Measurements from ENCODE around the gene ELL2. TPM values are rescaled to one million over a fixed set of nuclear protein-coding genes. Genes with fewer than 3 reads are reported as not detected.
A peak's percentile ranks its signal among the peaks of the same experiment; 100 is the strongest.
"Not testable (repeated sequence)": the region's sequence is repeated elsewhere in the genome, so short reads cannot be mapped to it uniquely, and the experiment has no call there.

Gene ELL2
- total RNA-seq, 1 donor from 2014 or later, result 118 TPM

- Histone ChIP-seq H2AFZ (ENCODE audit: low read depth, low read length) (no peak overlapping the region), H3K4me1 (ENCODE audit: insufficient read depth, low read length) (peaks cover 3% of the 10 kb centered on the region), H3K36me3 (ENCODE audit: insufficient read depth, low read length) (no peaks in the 10 kb centered on the region), H3K9ac (ENCODE audit: low read length) (no peak overlapping the region), H3K27me3 (ENCODE audit: insufficient read depth, low read length) (no peaks in the 10 kb centered on the region), H3K27ac (ENCODE audit: low read depth, low read length) (no peak overlapping the region), H3K79me2 (ENCODE audit: insufficient read depth, low read length) (no peaks in the 10 kb centered on the region), H3K4me3 (ENCODE audit: insufficient read depth, low read depth, low read length) (no peak overlapping the region), H3K4me2 (ENCODE audit: low read length) (no peak overlapping the region), H3K9me3 (ENCODE audit: insufficient read depth, low read depth, low read length) (no peaks in the 10 kb centered on the region), H4K20me1 (ENCODE audit: insufficient read depth, low read length) (no peaks in the 10 kb centered on the region)
- peaks cover 3% of the 10 kb centered on the region for H3K4me1 Mint-ChIP-seq (ENCODE audit: low read depth, unreplicated experiment)
- H3K4me3 Mint-ChIP-seq (ENCODE audit: unreplicated experiment), result no peak overlapping the region
- no peaks in the 10 kb centered on the region for H3K36me3 Mint-ChIP-seq (ENCODE audit: low read depth, unreplicated experiment)
- peaks cover 5% of the 10 kb centered on the region for H3K9me3 Mint-ChIP-seq (ENCODE audit: unreplicated experiment)
- DNase-seq (ENCODE audit: low read depth), result no peak
- TF ChIP-seq CTCF (IDR thresholded peaks at IDR 0.05; ENCODE audit: insufficient read depth, low read depth, low read length), result no peak
- TF ChIP-seq EZH2 (IDR thresholded peaks at IDR 0.05; ENCODE audit: insufficient read depth, low read length), result no peak
- FAIRE-seq, result no peak
- peaks cover 2% of the 10 kb centered on the region for H3K27me3 Mint-ChIP-seq (ENCODE audit: low read depth, unreplicated experiment)
- no peak overlapping the region for H3K27ac Mint-ChIP-seq (ENCODE audit: unreplicated experiment)
Observed at GRCh38 chr5:95837492-95837891, 124.2 kb downstream of the ELL2 start.

- not testable (repeated sequence) for H3K4me1 Mint-ChIP-seq (ENCODE audit: low read depth, unreplicated experiment); H3K9me3 Mint-ChIP-seq (ENCODE audit: unreplicated experiment)
- peak overlapping the region; percentile 21 for H3K4me3 Mint-ChIP-seq (ENCODE audit: unreplicated experiment)
Observed at GRCh38 chr5:95836971-95837370, 124.7 kb downstream of the ELL2 start.

GRCh38 chr5:95836544-95836943 lies 125.1 kb downstream of the ELL2 start:
- no peaks in the 10 kb centered on the region for H3K36me3 Mint-ChIP-seq (ENCODE audit: low read depth, unreplicated experiment)
- H3K9me3 ChIP-seq (ENCODE audit: insufficient read depth, low read depth, low read length), result no peaks in the 10 kb centered on the region
- DNase-seq (ENCODE audit: low read depth) (no peak), FAIRE-seq (peak; percentile 58)
- peaks cover 5% of the 10 kb centered on the region for H3K9me3 Mint-ChIP-seq (ENCODE audit: unreplicated experiment)
- no peaks in the 10 kb centered on the region for H3K79me2 ChIP-seq (ENCODE audit: insufficient read depth, low read length)
- H4K20me1 ChIP-seq (ENCODE audit: insufficient read depth, low read length), result no peaks in the 10 kb centered on the region
- peaks cover 3% of the 10 kb centered on the region for H3K4me1 ChIP-seq (ENCODE audit: insufficient read depth, low read length)
- H2AFZ ChIP-seq (ENCODE audit: low read depth, low read length), result no peak overlapping the region
- no peaks in the 10 kb centered on the region for H3K36me3 ChIP-seq (ENCODE audit: insufficient read depth, low read length)
- no peak overlapping the region for H3K4me2 ChIP-seq (ENCODE audit: low read length)
- peaks cover 3% of the 10 kb centered on the region for H3K4me1 Mint-ChIP-seq (ENCODE audit: low read depth, unreplicated experiment)
- no peak overlapping the region for H3K4me3 ChIP-seq (ENCODE audit: insufficient read depth, low read depth, low read length)
- H3K27me3 Mint-ChIP-seq (ENCODE audit: low read depth, unreplicated experiment), result peaks cover 2% of the 10 kb centered on the region
- H3K27me3 ChIP-seq (ENCODE audit: insufficient read depth, low read length), result no peaks in the 10 kb centered on the region
- peak overlapping the region; percentile 21 for H3K4me3 Mint-ChIP-seq (ENCODE audit: unreplicated experiment)
- H3K9ac ChIP-seq (ENCODE audit: low read length), result no peak overlapping the region
- TF ChIP-seq CTCF (IDR thresholded peaks at IDR 0.05; ENCODE audit: insufficient read depth, low read depth, low read length), result no peak
- no peak for TF ChIP-seq EZH2 (IDR thresholded peaks at IDR 0.05; ENCODE audit: insufficient read depth, low read length)
- H3K27ac Mint-ChIP-seq (ENCODE audit: unreplicated experiment), result peak overlapping the region; percentile 38
- H3K27ac ChIP-seq (ENCODE audit: low read depth, low read length), result no peak overlapping the region

More at GRCh38 chr5:95836971-95837370, 124.7 kb downstream of the ELL2 start:
- H3K9me3 ChIP-seq (ENCODE audit: insufficient read depth, low read depth, low read length); H3K9ac ChIP-seq (ENCODE audit: low read length); H3K4me3 ChIP-seq (ENCODE audit: insufficient read depth, low read depth, low read length); H3K36me3 Mint-ChIP-seq (ENCODE audit: low read depth, unreplicated experiment); H3K36me3 ChIP-seq (ENCODE audit: insufficient read depth, low read length); H4K20me1 ChIP-seq (ENCODE audit: insufficient read depth, low read length); H3K4me1 ChIP-seq (ENCODE audit: insufficient read depth, low read length); H3K27me3 ChIP-seq (ENCODE audit: insufficient read depth, low read length); H3K27ac ChIP-seq (ENCODE audit: low read depth, low read length); H3K27me3 Mint-ChIP-seq (ENCODE audit: low read depth, unreplicated experiment); H2AFZ ChIP-seq (ENCODE audit: low read depth, low read length); DNase-seq (ENCODE audit: low read depth); FAIRE-seq; H3K4me2 ChIP-seq (ENCODE audit: low read length); H3K79me2 ChIP-seq (ENCODE audit: insufficient read depth, low read length): not testable (repeated sequence)
- peak overlapping the region; percentile 38 for H3K27ac Mint-ChIP-seq (ENCODE audit: unreplicated experiment)

All from astrocyte (in vitro differentiated cells and primary cell).